Mucosa of descending colon (tissue), 3 donors: Measurements from ENCODE around the gene AKT3. TPM values are rescaled to one million over a fixed set of nuclear protein-coding genes. Genes with fewer than 3 reads are reported as not detected.

ENCODE experiments used
- ATAC-seq: fragments of 200-7000 bp; cut with Tn5 transposase; one replicate; pipeline ENCODE4 v1.9.1; 2020; ENCODE audit warnings: mild to moderate bottlenecking, moderate library complexity
- DNase-seq, 3 donors: peaks; one replicate each; pipeline ENCODE4 v3.0.0-alpha.2; 2020
- H3K36me3 ChIP-seq: fragments of 200-600 bp; one replicate; pipeline ENCODE4 v1.8.0; 2021; ENCODE audit warnings: low read depth, mild to moderate bottlenecking
- H3K4me1 ChIP-seq: fragments of 200-600 bp; one replicate; pipeline ENCODE4 v1.8.0; 2021; ENCODE audit warnings: low read depth, mild to moderate bottlenecking
- H3K4me3 ChIP-seq: fragments of 200-600 bp; one replicate; pipeline ENCODE4 v1.8.0; 2021; ENCODE audit warnings: mild to moderate bottlenecking
- H3K9me3 ChIP-seq: fragments of 200-600 bp; one replicate; pipeline ENCODE4 v1.8.0; 2021; ENCODE audit warnings: mild to moderate bottlenecking
- CTCF ChIP-seq: fragments of 200-600 bp; IDR thresholded peaks from one replicate; pipeline ENCODE4 v1.8.0; 2022; ENCODE audit warnings: antibody characterized with exemption, mild to moderate bottlenecking
- intact Hi-C, 2 donors: fragments of 100-400 bp; cut with DNase I in 1 of 2; cut with micrococcal nuclease in 1 of 2; formaldehyde crosslinking; loops; one replicate each; pipeline versions ENCODE4 v1.11.0 to v1.11.1; 2022; cut with DNase I, micrococcal nuclease
- total RNA-seq, 3 donors: library from RNA; stranded (reverse); fragmentation: NEBNext Ultra II Directional in 2 of 3; extraction: Animal tissue kit (Norgen Biotek cat#: 25700) in 2 of 3; gene quantifications; one replicate each; pipeline versions ENCODE4 v1.2.1 to v1.2.4, GENCODE V29; 2021 to 2023
- donor health status: DM: no; HTN: no; CAD: no; lungs with moderate emphysema.
- donor health status: DM: no; HTN: no; CAD: no.
- donor health status: DM: no; HTN: yes; CAD: no.

AKT3 gene
- total RNA-seq, 3 donors from 2014 or later = 8.2 to 119 (median 12.6) TPM

- intact Hi-C loops = no loop called here
- Histone ChIP-seq H3K36me3 (no peaks in the 10 kb centered on the region), H3K9me3 (no peaks in the 10 kb centered on the region), H3K4me3 (no peak overlapping the region), H3K4me1 (no peaks in the 10 kb centered on the region)
- ATAC-seq (no peak), DNase-seq (no peak)
- TF ChIP-seq CTCF = no peak
Observed at GRCh38 chr1:243449373-243449772, 400.7 kb downstream of the AKT3 start.

- H3K4me3 ChIP-seq = no peak overlapping the region
- no peaks in the 10 kb centered on the region for H3K36me3 ChIP-seq
- no peaks in the 10 kb centered on the region for H3K4me1 ChIP-seq
- no peak for DNase-seq
- intact Hi-C loops = no loop called here
- no peak for ATAC-seq
- no peak for TF ChIP-seq CTCF
- no peaks in the 10 kb centered on the region for H3K9me3 ChIP-seq
Observed at GRCh38 chr1:243447844-243448243, 402.2 kb downstream of the AKT3 start.

- H3K9me3 ChIP-seq = no peaks in the 10 kb centered on the region
- H3K4me1 ChIP-seq = no peaks in the 10 kb centered on the region
- no peaks in the 10 kb centered on the region for H3K36me3 ChIP-seq
- peak; percentile 56 for ATAC-seq
- intact Hi-C loops = no loop called here
- no peak overlapping the region for H3K4me3 ChIP-seq
- DNase-seq = peak in 1 of 3 donors; percentile 32
- TF ChIP-seq CTCF = no peak
Observed at GRCh38 chr1:243447347-243447746, 402.7 kb downstream of the AKT3 start.

- intact Hi-C loops = no loop called here
- Histone ChIP-seq H3K9me3 (no peaks in the 10 kb centered on the region), H3K36me3 (no peaks in the 10 kb centered on the region), H3K4me1 (no peaks in the 10 kb centered on the region), H3K4me3 (no peak overlapping the region)
- TF ChIP-seq CTCF = no peak
- DNase-seq (no peak), ATAC-seq (no peak)
Observed at GRCh38 chr1:243443557-243443956, 406.5 kb downstream of the AKT3 start.

GRCh38 chr1:243441601-243442000 lies 408.4 kb downstream of the AKT3 start:
- DNase-seq (no peak), ATAC-seq (no peak)
- intact Hi-C loops = no loop called here
- H3K9me3 ChIP-seq = no peaks in the 10 kb centered on the region
- no peak overlapping the region for H3K4me3 ChIP-seq
- no peak for TF ChIP-seq CTCF
- H3K36me3 ChIP-seq = no peaks in the 10 kb centered on the region
- no peaks in the 10 kb centered on the region for H3K4me1 ChIP-seq

GRCh38 chr1:243440406-243440805 lies 409.6 kb downstream of the AKT3 start:
- ATAC-seq = no peak
- Histone ChIP-seq H3K36me3 (no peaks in the 10 kb centered on the region), H3K4me3 (no peak overlapping the region), H3K4me1 (no peaks in the 10 kb centered on the region), H3K9me3 (no peaks in the 10 kb centered on the region)
- intact Hi-C loops = no loop called here
- TF ChIP-seq CTCF = no peak
- no peak for DNase-seq
